K562 (cell line): ENCODE data around the gene PIEZO2. TPM values are rescaled to one million over a fixed set of nuclear protein-coding genes. Genes with fewer than 3 reads are reported as not detected.

ENCODE experiments used
- ATAC-seq: fragments of 200-7000 bp; cut with Tn5 transposase; 3 replicates; pipeline ENCODE4 v1.9.1; 2020; ENCODE audit warnings: moderate library complexity
- BruUV-seq: library from RNA; stranded (reverse); fragments of 400-500 nt; replicated peaks from 2 replicates; lab custom pipeline; 2021; lab: Mats Ljungman, UMichigan
- CTCF ChIA-PET: fragments of 300-600 bp; formaldehyde crosslinking; extraction: SDS; loops from one replicate; lab custom pipeline; 2021; ENCODE audit warnings: low intra/inter-chr PET ratio; lab: Yijun Ruan, JAX
- POLR2A ChIA-PET: fragments of 300-600, 350-650 bp; sonication (Branson Sonifier 250); formaldehyde crosslinking; extraction: SDS; loops from one replicate; lab custom pipeline; 2021; ENCODE audit warnings: antibody characterized with exemption, inconsistent platforms; lab: Yijun Ruan, JAX
- DNase-seq, 4 experiments: peaks; one replicate each; pipeline versions ENCODE4 v3.0.0 to v3.0.0-alpha.2; 2011 to 2018; ENCODE audit warnings: low spot score in 3 of 4, mixed read lengths in 3 of 4; ENCODE audit errors: extremely low read depth in 1 of 4
- FAIRE-seq: peaks from 2 replicates; lab custom pipeline; 2011; peaks lifted over from hg19 to GRCh38; lab: Jason Lieb, UNC
- H2AFZ ChIP-seq: 2 replicates; pipeline ENCODE4 v1.6.0; 2011; ENCODE audit warnings: low read depth, low read length, control low read depth, inconsistent platforms
- H3K27ac ChIP-seq: fragments of 200-600 bp; 3 replicates; pipeline ENCODE4 v1.8.0; 2011; ENCODE audit warnings: low read depth, mild to moderate bottlenecking, control low read depth, inconsistent platforms, low read length, moderate library complexity, mixed read lengths; ENCODE audit errors: extremely low read depth
- H3K27me3 ChIP-seq, 2 experiments: fragments of 300-600 bp in 1 of 2; 2 replicates in 1 of 2; 3 replicates in 1 of 2; pipeline versions ENCODE4 v1.6.0 to v1.8.0; 2011; ENCODE audit warnings: inconsistent platforms in 2 of 2, low read length in 2 of 2, mild to moderate bottlenecking in 1 of 2, mixed read lengths in 1 of 2, moderate library complexity in 1 of 2; ENCODE audit not compliant: control insufficient read depth in 2 of 2, insufficient read depth in 2 of 2
- H3K36me3 ChIP-seq: fragments of 300-600 bp; 3 replicates; pipeline ENCODE4 v1.8.0; 2011; ENCODE audit warnings: mild to moderate bottlenecking, low read length, inconsistent platforms; ENCODE audit not compliant: control insufficient read depth, insufficient read depth
- H3K4me1 ChIP-seq, 2 experiments: fragments of 200-600 bp in 1 of 2; replicated peaks in 1 of 2; 2 replicates in 1 of 2; 3 replicates in 1 of 2; pipeline versions ENCODE4 v1.5.1 to v1.8.0; 2011; ENCODE audit warnings: inconsistent platforms in 2 of 2, low read length in 2 of 2, mild to moderate bottlenecking in 1 of 2, mixed read lengths in 1 of 2, moderate library complexity in 1 of 2; ENCODE audit not compliant: control insufficient read depth in 2 of 2, insufficient read depth in 2 of 2
- H3K4me2 ChIP-seq: 2 replicates; pipeline ENCODE4 v1.6.1; 2011; ENCODE audit warnings: low read length, control low read depth, inconsistent platforms, mixed read lengths; ENCODE audit not compliant: insufficient read depth
- H3K4me3 ChIP-seq: fragments of 200-600 bp; sonication (generic), shearing (Covaris generic); 2 replicates; pipeline ENCODE4 v1.5.1; 2016; ENCODE audit warnings: control low read depth, inconsistent platforms
- H3K79me2 ChIP-seq: fragments of 200-600 bp; 3 replicates; pipeline ENCODE4 v1.8.0; 2011; ENCODE audit warnings: low read length, inconsistent platforms; ENCODE audit not compliant: control insufficient read depth, insufficient read depth
- H3K9ac ChIP-seq, 2 experiments: 2 replicates each; pipeline versions ENCODE4 v1.6.0 to v1.6.1; 2011; ENCODE audit warnings: low read depth in 2 of 2, low read length in 2 of 2, control low read depth in 1 of 2, inconsistent platforms in 1 of 2, mild to moderate bottlenecking in 1 of 2, mixed read lengths in 1 of 2; ENCODE audit not compliant: insufficient read depth in 1 of 2
- H3K9me1 ChIP-seq: one replicate; pipeline ENCODE4 v1.6.0; 2011; ENCODE audit warnings: inconsistent platforms, mild to moderate bottlenecking, low read length, moderate library complexity; ENCODE audit not compliant: control insufficient read depth, insufficient read depth
- H3K9me3 ChIP-seq: replicated peaks from 2 replicates; pipeline ENCODE4 v1.5.1; 2011; ENCODE audit warnings: low read depth, low read length, inconsistent platforms; ENCODE audit not compliant: control insufficient read depth, insufficient read depth
- H4K20me1 ChIP-seq: replicated peaks from 2 replicates; pipeline ENCODE4 v1.6.1; 2011; ENCODE audit warnings: low read length, inconsistent platforms, mixed read lengths; ENCODE audit not compliant: control insufficient read depth, insufficient read depth
- CSDE1 ChIP-seq, 2 experiments: fragments of 450-650 bp; IDR thresholded peaks; 2 replicates each; pipeline ENCODE4 v1.6.1; 2016; ENCODE audit warnings: mild to moderate bottlenecking in 1 of 2
- MEF2D ChIP-seq: conservative IDR thresholded peaks from 2 replicates; pipeline ENCODE4 v1.6.1; 2016; ENCODE audit warnings: low read depth, missing genetic modification characterization, missing compliant biosample characterization
- RBM15 ChIP-seq: fragments of 200-400 bp; formaldehyde crosslinking; IDR thresholded peaks from 2 replicates; pipeline ENCODE4 v1.6.1; 2018; ENCODE audit warnings: mild to moderate bottlenecking, low read length, moderate library complexity; ENCODE audit not compliant: insufficient read depth
- THRB ChIP-seq: fragments of 450-650 bp; formaldehyde crosslinking; conservative IDR thresholded peaks from 2 replicates; pipeline ENCODE4 v1.4.0; 2022; ENCODE audit warnings: mild to moderate bottlenecking, missing genetic modification characterization
- WGBS: fragments of 100-300 bp; shearing (Covaris generic); methylation state at CpG from one replicate; pipeline ENCODE4 v1.1.6; 2016; ENCODE audit warnings: low coverage, mixed read lengths; ENCODE audit not compliant: insufficient coverage; ENCODE audit errors: missing lambda C conversion rate; 5-methylcytosine and 5-hydroxymethylcytosine counted together
- in situ Hi-C: fragments of 300-500 bp; cut with MboI; formaldehyde crosslinking; loops from 4 replicates; pipeline ENCODE4 v1.15.0; 2018; ENCODE audit warnings: inconsistent platforms, mixed read lengths
- intact Hi-C: fragments of 100-400 bp; cut with micrococcal nuclease; formaldehyde crosslinking; loops from 2 replicates; pipeline ENCODE4 v1.14.2; 2022
- polyA plus RNA-seq, 8 experiments: library from polyadenylated mRNA; depleted of rRNA in 4 of 8; stranded (reverse) in 5 of 8; unstranded in 3 of 8; fragments of >200 nt; fragmentation: Nextera tagmentation in 2 of 8; fragmentation: Illumina TruSeq in 1 of 8; extraction: Ambion mirVana in 2 of 8; extraction: Trizol in 1 of 8; gene quantifications; 2 replicates each; pipeline versions ENCODE4 v1.2.1 to v1.2.3, GENCODE V29; 2011 to 2014; ENCODE audit warnings: inconsistent platforms in 1 of 8, missing spikeins in 1 of 8
- total RNA-seq, 7 experiments: library from RNA; depleted of rRNA in 6 of 7; stranded (reverse); fragments of >200 nt in 6 of 7; fragmentation: Illumina TruSeq in 2 of 7; extraction: Trizol in 2 of 7; gene quantifications; 2 replicates each; pipeline versions ENCODE4 v1.2.1 to v1.2.3, GENCODE V29; 2011 to 2021; ENCODE audit warnings: low replicate concordance in 1 of 7
- TF ChIP-seq, protein P1 (sequence below), 2 experiments: fragments of 450-650 bp in 1 of 2; sonication (generic) in 1 of 2; formaldehyde crosslinking in 1 of 2; IDR thresholded peaks; 2 replicates each; pipeline versions ENCODE4 v1.7.1 to v1.9.0; 2016 to 2022; ENCODE audit warnings: inconsistent platforms in 1 of 2, mild to moderate bottlenecking in 1 of 2, missing genetic modification reagents in 1 of 2
- TF ChIP-seq, protein P2 (sequence below): fragments of 450-650 bp; IDR thresholded peaks from 2 replicates; pipeline ENCODE4 v1.6.1; 2018; ENCODE audit warnings: mild to moderate bottlenecking, low read depth; ENCODE audit not compliant: partially characterized antibody

PIEZO2 gene
- total and polyA plus RNA-seq, 9 of the 15 experiments (the other 6 are each of a cell fraction or from before 2014, with no cell fraction given) = 0.54 to 4.1 (median 2.0) TPM

GRCh38 chr18:11119959-11120587 is 29.3 kb downstream of the PIEZO2 start:
- H3K4me2 ChIP-seq = no peak overlapping the region
- H3K4me1 ChIP-seq = no peaks in the 10 kb centered on the region
- H4K20me1 ChIP-seq = no peaks in the 10 kb centered on the region
- 1% methylated on average over 5 of the region's 5 CpGs for WGBS
- H2AFZ ChIP-seq = no peak overlapping the region
- ChIA-PET CTCF (no interaction called here), POLR2A (no interaction called here)
- no peaks in the 10 kb centered on the region for H3K79me2 ChIP-seq
- FAIRE-seq (no peak), ATAC-seq (no peak), DNase-seq (no peak)
- H3K9me3 ChIP-seq = no peaks in the 10 kb centered on the region
- H3K27me3 ChIP-seq = no peaks in the 10 kb centered on the region
- in situ Hi-C loops = no loop called here
- H3K4me3 ChIP-seq = no peak overlapping the region
- no peak overlapping the region for H3K27ac ChIP-seq
- H3K36me3 ChIP-seq = no peaks in the 10 kb centered on the region
- no peaks in the 10 kb centered on the region for H3K9me1 ChIP-seq
- no TSS peak for BruUV-seq
- H3K9ac ChIP-seq = no peak overlapping the region
- intact Hi-C loops = no loop called here
- no peak for TF ChIP-seq THRB (CRISPR knock-in tag)
- TF ChIP-seq, protein P1, sequence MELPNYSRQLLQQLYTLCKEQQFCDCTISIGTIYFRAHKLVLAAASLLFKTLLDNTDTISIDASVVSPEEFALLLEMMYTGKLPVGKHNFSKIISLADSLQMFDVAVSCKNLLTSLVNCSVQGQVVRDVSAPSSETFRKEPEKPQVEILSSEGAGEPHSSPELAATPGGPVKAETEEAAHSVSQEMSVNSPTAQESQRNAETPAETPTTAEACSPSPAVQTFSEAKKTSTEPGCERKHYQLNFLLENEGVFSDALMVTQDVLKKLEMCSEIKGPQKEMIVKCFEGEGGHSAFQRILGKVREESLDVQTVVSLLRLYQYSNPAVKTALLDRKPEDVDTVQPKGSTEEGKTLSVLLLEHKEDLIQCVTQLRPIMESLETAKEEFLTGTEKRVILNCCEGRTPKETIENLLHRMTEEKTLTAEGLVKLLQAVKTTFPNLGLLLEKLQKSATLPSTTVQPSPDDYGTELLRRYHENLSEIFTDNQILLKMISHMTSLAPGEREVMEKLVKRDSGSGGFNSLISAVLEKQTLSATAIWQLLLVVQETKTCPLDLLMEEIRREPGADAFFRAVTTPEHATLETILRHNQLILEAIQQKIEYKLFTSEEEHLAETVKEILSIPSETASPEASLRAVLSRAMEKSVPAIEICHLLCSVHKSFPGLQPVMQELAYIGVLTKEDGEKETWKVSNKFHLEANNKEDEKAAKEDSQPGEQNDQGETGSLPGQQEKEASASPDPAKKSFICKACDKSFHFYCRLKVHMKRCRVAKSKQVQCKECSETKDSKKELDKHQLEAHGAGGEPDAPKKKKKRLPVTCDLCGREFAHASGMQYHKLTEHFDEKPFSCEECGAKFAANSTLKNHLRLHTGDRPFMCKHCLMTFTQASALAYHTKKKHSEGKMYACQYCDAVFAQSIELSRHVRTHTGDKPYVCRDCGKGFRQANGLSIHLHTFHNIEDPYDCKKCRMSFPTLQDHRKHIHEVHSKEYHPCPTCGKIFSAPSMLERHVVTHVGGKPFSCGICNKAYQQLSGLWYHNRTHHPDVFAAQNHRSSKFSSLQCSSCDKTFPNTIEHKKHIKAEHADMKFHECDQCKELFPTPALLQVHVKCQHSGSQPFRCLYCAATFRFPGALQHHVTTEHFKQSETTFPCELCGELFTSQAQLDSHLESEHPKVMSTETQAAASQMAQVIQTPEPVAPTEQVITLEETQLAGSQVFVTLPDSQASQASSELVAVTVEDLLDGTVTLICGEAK (IDR thresholded peaks at IDR 0.05) = no peak
- TF ChIP-seq, protein P1 (CRISPR knock-in tag; IDR thresholded peaks at IDR 0.05) = no peak
- TF ChIP-seq MEF2D (tag) = no peak
- TF ChIP-seq RBM15 = no peak
- TF ChIP-seq, protein P2, sequence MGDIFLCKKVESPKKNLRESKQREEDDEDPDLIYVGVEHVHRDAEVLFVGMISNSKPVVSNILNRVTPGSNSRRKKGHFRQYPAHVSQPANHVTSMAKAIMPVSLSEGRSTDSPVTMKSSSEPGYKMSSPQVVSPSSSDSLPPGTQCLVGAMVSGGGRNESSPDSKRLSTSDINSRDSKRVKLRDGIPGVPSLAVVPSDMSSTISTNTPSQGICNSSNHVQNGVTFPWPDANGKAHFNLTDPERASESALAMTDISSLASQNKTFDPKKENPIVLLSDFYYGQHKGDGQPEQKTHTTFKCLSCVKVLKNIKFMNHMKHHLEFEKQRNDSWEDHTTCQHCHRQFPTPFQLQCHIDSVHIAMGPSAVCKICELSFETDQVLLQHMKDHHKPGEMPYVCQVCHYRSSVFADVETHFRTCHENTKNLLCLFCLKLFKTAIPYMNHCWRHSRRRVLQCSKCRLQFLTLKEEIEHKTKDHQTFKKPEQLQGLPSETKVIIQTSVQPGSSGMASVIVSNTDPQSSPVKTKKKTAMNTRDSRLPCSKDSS = no peak
- TF ChIP-seq CSDE1 (IDR thresholded peaks at IDR 0.05) = no peak
